ENCODE results near the gene GDF10. TPM values are rescaled to one million over a fixed set of nuclear protein-coding genes. Genes with fewer than 3 reads are reported as not detected.

Gene GDF10
- total RNA-seq, 2 donors from 2014 or later, result 6.6 to 8.0 TPM

DNA sequence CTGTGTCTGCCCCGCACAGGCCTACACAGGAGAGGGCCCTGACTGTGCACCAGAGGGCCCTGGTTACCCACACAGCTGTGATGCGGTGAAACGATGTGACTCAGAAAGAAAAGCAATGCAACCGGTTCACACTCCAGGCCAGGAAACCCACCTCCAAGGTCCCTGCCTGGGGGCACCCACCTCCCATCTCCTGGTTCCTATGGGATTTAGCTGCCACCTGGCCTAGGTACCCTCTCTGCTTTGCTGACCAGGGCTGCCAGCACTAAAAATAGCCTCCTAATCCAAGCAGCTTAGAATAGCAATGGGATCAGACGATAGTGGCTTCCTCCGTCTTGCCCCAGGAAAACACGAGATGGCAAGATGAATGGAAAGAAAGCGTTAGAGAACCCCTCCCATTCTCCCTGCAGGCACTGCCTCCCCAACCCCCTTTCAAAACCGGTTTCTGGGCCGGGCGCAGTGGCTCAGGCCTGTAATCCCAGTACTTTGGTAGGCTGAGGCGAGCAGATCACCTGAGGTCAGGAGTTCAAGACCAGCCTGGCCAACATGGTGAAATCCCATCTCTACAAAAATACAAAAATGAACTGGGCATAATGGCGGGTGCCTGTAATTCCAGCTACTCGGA is 60.5 kb downstream of the GDF10 start:
- no peak overlapping the region for H3K4me3 ChIP-seq
- no peaks in the 10 kb centered on the region for H3K9me3 ChIP-seq
- ATAC-seq (no peak), DNase-seq (no peak)
- TF ChIP-seq CTCF (IDR thresholded peaks at IDR 0.05) (no peak), POLR2A (IDR thresholded peaks at IDR 0.05) (no peak)
- intact Hi-C loops (cut with DNase I), result no loop called here
- WGBS, 2 donors, result 76 to 77% methylated on average over 12 to 14 of the region's 14 CpGs
- no peak overlapping the region for H3K27ac ChIP-seq
- no peaks in the 10 kb centered on the region for H3K36me3 ChIP-seq (replicated peaks in 1 of 2; ENCODE audit: insufficient read depth in 1 of 2, low read depth in 2 of 2)
- no peaks in the 10 kb centered on the region for H3K27me3 ChIP-seq
- no peaks in the 10 kb centered on the region for H3K4me1 ChIP-seq

DNA sequence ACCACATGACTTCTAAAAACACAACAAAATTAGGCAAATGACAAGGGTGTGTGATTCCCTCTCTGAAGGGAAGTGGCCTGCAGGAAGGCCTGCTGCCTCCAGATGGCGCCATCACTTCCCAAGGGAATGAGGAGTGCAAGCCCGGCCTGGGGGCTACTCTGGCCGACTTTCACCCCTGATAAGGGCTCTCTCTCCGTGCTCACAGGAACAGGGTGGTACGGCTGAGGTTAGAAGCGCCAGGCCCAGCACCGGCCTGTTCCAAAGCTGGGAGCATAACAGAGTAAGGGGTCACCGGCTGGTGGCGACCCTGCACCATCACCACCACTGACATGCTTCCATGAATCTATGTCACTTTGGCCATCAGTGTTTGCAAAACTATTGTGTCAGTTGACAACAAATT is 61.3 kb downstream of the GDF10 start:
- TF ChIP-seq CTCF (IDR thresholded peaks at IDR 0.05) (peak; percentile 48 to 74 (median 60)), POLR2A (IDR thresholded peaks at IDR 0.05) (no peak)
- H3K36me3 ChIP-seq (replicated peaks in 1 of 2; ENCODE audit: insufficient read depth in 1 of 2, low read depth in 2 of 2), result no peaks in the 10 kb centered on the region
- 53 to 68% methylated on average over 9 of the region's 9 CpGs for WGBS, 2 donors
- peak in 3 of 4 donors; percentile 28 to 69 (median 50) for DNase-seq
- H3K9me3 ChIP-seq, result no peaks in the 10 kb centered on the region
- H3K4me3 ChIP-seq, result no peak overlapping the region
- intact Hi-C loops (cut with DNase I), result no loop called here
- H3K27ac ChIP-seq, result no peak overlapping the region
- ATAC-seq, result no peak
- H3K4me1 ChIP-seq, result peaks cover 3% of the 10 kb centered on the region
- no peaks in the 10 kb centered on the region for H3K27me3 ChIP-seq

GRCh38 chr10:47362199-47362598 is 62.2 kb downstream of the GDF10 start:
- no peak for DNase-seq
- H3K27ac ChIP-seq, result no peak overlapping the region
- peaks cover 9% of the 10 kb centered on the region for H3K4me1 ChIP-seq
- H3K27me3 ChIP-seq, result no peaks in the 10 kb centered on the region
- no peaks in the 10 kb centered on the region for H3K9me3 ChIP-seq
- peak; percentile 17 for ATAC-seq
- TF ChIP-seq CTCF (IDR thresholded peaks at IDR 0.05) (no peak), POLR2A (IDR thresholded peaks at IDR 0.05) (no peak)
- no peak overlapping the region for H3K4me3 ChIP-seq
- 80 to 83% methylated on average over 3 of the region's 3 CpGs for WGBS, 2 donors
- intact Hi-C loops (cut with DNase I), result no loop called here
- no peaks in the 10 kb centered on the region for H3K36me3 ChIP-seq (replicated peaks in 1 of 2; ENCODE audit: insufficient read depth in 1 of 2, low read depth in 2 of 2)

Other genes with a start within 250 kb of the GDF10 start
- gene GDF2, start 22.3 kb downstream of the GDF10 start, total RNA-seq, result not detected
- not detected for gene RBP3, start 48.2 kb downstream of the GDF10 start, total RNA-seq
- under 1 TPM in 1 of 2 donors, not detected in 1; 0.26 TPM for gene ZNF488, start 84.1 kb downstream of the GDF10 start, total RNA-seq
- gene ANXA8, start 183.9 kb downstream of the GDF10 start, total RNA-seq, result not detected
- not detected for gene FAM25G, start 191.5 kb downstream of the GDF10 start, total RNA-seq
- 10 to 100 TPM in 1 of 2 donors, 1 to 10 TPM in 1; 3.3 to 19.7 TPM for gene AGAP9, start 223.4 kb downstream of the GDF10 start, total RNA-seq